HEK293 (cell line): ENCODE measurements around the gene DNAJC27.

Experiments
- CTCF ChIA-PET: fragments of 350-600 bp; formaldehyde crosslinking; extraction: SDS; loops from one replicate; lab custom pipeline; 2021; ENCODE audit warnings: antibody characterized with exemption; lab: Yijun Ruan, JAX
- POLR2A ChIA-PET: fragments of 300-600 bp; formaldehyde crosslinking; extraction: SDS; loops from one replicate; lab custom pipeline; 2020; ENCODE audit warnings: antibody characterized with exemption, inconsistent platforms; lab: Yijun Ruan, JAX
- H3K27ac ChIP-seq: fragments of 200-500 bp; sonication (Bioruptor generic); 2 replicates; pipeline ENCODE4 v1.5.1; 2014; ENCODE audit warnings: low read depth, low read length, control low read depth, inconsistent platforms; ENCODE audit errors: extremely low read depth
- H3K36me3 ChIP-seq, 2 experiments: fragments of 200-500 bp in 1 of 2; sonication (Bioruptor generic) in 1 of 2; 1 replicate in 1 of 2; 2 replicates in 1 of 2; pipeline ENCODE4 v1.5.1; 2014 to 2017; ENCODE audit warnings: inconsistent platforms in 2 of 2, low read length in 2 of 2; ENCODE audit not compliant: control insufficient read depth in 2 of 2, insufficient read depth in 1 of 2
- H3K4me1 ChIP-seq: fragments of 200-500 bp; sonication (Bioruptor generic); 2 replicates; pipeline ENCODE4 v1.5.1; 2014; ENCODE audit warnings: mild to moderate bottlenecking, low read length, inconsistent platforms; ENCODE audit not compliant: control insufficient read depth, insufficient read depth
- H3K4me3 ChIP-seq: 2 replicates; pipeline ENCODE4 v1.5.1; 2011; ENCODE audit warnings: low read depth, mild to moderate bottlenecking, control low read depth, low read length, moderate library complexity
- H3K9me3 ChIP-seq: fragments of 200-500 bp; sonication (Bioruptor generic); 2 replicates; pipeline ENCODE4 v1.5.1; 2014; ENCODE audit warnings: low read depth, low read length, inconsistent platforms; ENCODE audit not compliant: control insufficient read depth, insufficient read depth
- KLF1 ChIP-seq: fragments of 450-650 bp; formaldehyde crosslinking; IDR thresholded peaks from 2 replicates; pipeline ENCODE4 v1.5.1; 2016; ENCODE audit warnings: missing biosample characterization, missing genetic modification characterization
- PRDM6 ChIP-seq: fragments of 450-650 bp; formaldehyde crosslinking; IDR thresholded peaks from 2 replicates; pipeline ENCODE4 v1.5.1; 2017; ENCODE audit warnings: missing biosample characterization, missing genetic modification characterization
- SP2 ChIP-seq: fragments of 450-650 bp; formaldehyde crosslinking; IDR thresholded peaks from 2 replicates; pipeline ENCODE4 v1.5.1; 2016; ENCODE audit warnings: missing biosample characterization, missing genetic modification characterization
- SP7 ChIP-seq: fragments of 450-650 bp; formaldehyde crosslinking; IDR thresholded peaks from 2 replicates; pipeline ENCODE4 v1.5.1; 2016; ENCODE audit warnings: missing biosample characterization, missing genetic modification characterization
- ZBTB17 ChIP-seq: fragments of 450-650 bp; formaldehyde crosslinking; IDR thresholded peaks from 2 replicates; pipeline ENCODE4 v1.5.1; 2016; ENCODE audit warnings: missing biosample characterization, missing genetic modification characterization
- ZEB2 ChIP-seq: fragments of 450-650 bp; formaldehyde crosslinking; IDR thresholded peaks from 2 replicates; pipeline ENCODE4 v1.5.1; 2016; ENCODE audit warnings: missing biosample characterization, missing genetic modification characterization
- ZNF16 ChIP-seq: fragments of 450-650 bp; formaldehyde crosslinking; IDR thresholded peaks from 2 replicates; pipeline ENCODE4 v1.5.1; 2016; ENCODE audit warnings: low read depth, missing biosample characterization, missing genetic modification characterization
- ZNF324 ChIP-seq: fragments of 450-650 bp; formaldehyde crosslinking; IDR thresholded peaks from 2 replicates; pipeline ENCODE4 v1.5.1; 2016; ENCODE audit warnings: missing biosample characterization, missing genetic modification characterization
- ZNF335 ChIP-seq: fragments of 450-650 bp; formaldehyde crosslinking; conservative IDR thresholded peaks from 2 replicates; pipeline ENCODE4 v1.5.1; 2016; ENCODE audit warnings: missing biosample characterization, missing genetic modification characterization
- ZNF48 ChIP-seq: fragments of 450-650 bp; formaldehyde crosslinking; IDR thresholded peaks from 2 replicates; pipeline ENCODE4 v1.5.1; 2016; ENCODE audit warnings: missing biosample characterization, missing genetic modification characterization
- ZNF558 ChIP-seq: fragments of 450-650 bp; formaldehyde crosslinking; IDR thresholded peaks from 2 replicates; pipeline ENCODE4 v1.5.1; 2016; ENCODE audit warnings: missing biosample characterization, missing genetic modification characterization
- ZNF600 ChIP-seq: fragments of 450-650 bp; formaldehyde crosslinking; IDR thresholded peaks from 2 replicates; pipeline ENCODE4 v1.5.1; 2016; ENCODE audit warnings: missing biosample characterization, missing genetic modification characterization
- ZNF623 ChIP-seq: fragments of 450-650 bp; formaldehyde crosslinking; IDR thresholded peaks from 2 replicates; pipeline ENCODE4 v1.5.1; 2016; ENCODE audit warnings: missing biosample characterization, missing genetic modification characterization
- ZNF645 ChIP-seq: fragments of 450-650 bp; formaldehyde crosslinking; IDR thresholded peaks from 2 replicates; pipeline ENCODE4; 2016; ENCODE audit warnings: missing biosample characterization, missing genetic modification characterization
- ZNF677 ChIP-seq: fragments of 450-650 bp; IDR thresholded peaks from 2 replicates; pipeline ENCODE4 v1.5.0; 2018; ENCODE audit warnings: missing biosample characterization, mild to moderate bottlenecking, missing genetic modification characterization, moderate library complexity
- ZNF701 ChIP-seq: fragments of 450-650 bp; formaldehyde crosslinking; IDR thresholded peaks from 2 replicates; pipeline ENCODE4 v1.5.1; 2016; ENCODE audit warnings: missing biosample characterization, missing genetic modification characterization
- ZNF704 ChIP-seq: fragments of 450-650 bp; formaldehyde crosslinking; IDR thresholded peaks from 2 replicates; pipeline ENCODE4 v1.5.1; 2016; ENCODE audit warnings: missing biosample characterization, missing genetic modification characterization

Gene DNAJC27

GRCh38 chr2:24915175-24915574, 56.6 kb downstream of the DNAJC27 start:
- H3K36me3 ChIP-seq = peaks cover 15 to 64% of the 10 kb centered on the region in 2 experiments; a peak in 2 of 3 replicates

GRCh38 chr2:24914713-24915112, 57.0 kb downstream of the DNAJC27 start:
- POLR2A ChIA-PET = no interaction called here
- no peaks in the 10 kb centered on the region; the same call in 1 of the 2 replicates for H3K4me1 ChIP-seq
- TF ChIP-seq ZNF558 (tag by site-specific recombination) (no peak), ZNF623 (no peak), KLF1 (peak; percentile 36; the same call in 1 of the 2 replicates)
- TF ChIP-seq, all 188 proteins: peak for 1
- peaks cover 15 to 68% of the 10 kb centered on the region in 2 experiments; a peak in 2 of 3 replicates for H3K36me3 ChIP-seq
- no peak overlapping the region for H3K4me3 ChIP-seq
- no peak overlapping the region for H3K27ac ChIP-seq
- CTCF ChIA-PET = no interaction called here
- H3K9me3 ChIP-seq = no peaks in the 10 kb centered on the region

More at GRCh38 chr2:24915175-24915574, 56.6 kb downstream of the DNAJC27 start:
- TF ChIP-seq ZNF704 (tag by site-specific recombination) = no peak
- TF ChIP-seq PRDM6 = no peak
- no peak for TF ChIP-seq SP7 (tag by site-specific recombination)
- TF ChIP-seq ZEB2 (tag by site-specific recombination) = no peak
- TF ChIP-seq ZNF645 = no peak
- no peak for TF ChIP-seq ZNF623
- no peak for TF ChIP-seq ZNF16 (tag by site-specific recombination)
- no peak for TF ChIP-seq ZNF677 (tag by site-specific recombination)
- no peak for TF ChIP-seq ZNF324 (tag by site-specific recombination)
- no peaks in the 10 kb centered on the region; the same call in 1 of the 2 replicates for H3K4me1 ChIP-seq
- CTCF ChIA-PET = interaction anchor here (0.6 kb wide), 1 partner anchor 302 kb away, joined by 3 read pairs; no protein-coding TSS in a partner anchor
- no peak overlapping the region for H3K4me3 ChIP-seq
- no peaks in the 10 kb centered on the region for H3K9me3 ChIP-seq
- POLR2A ChIA-PET = no interaction called here
- no peak overlapping the region for H3K27ac ChIP-seq

GRCh38 chr2:24913911-24914310, 57.8 kb downstream of the DNAJC27 start:
- H3K9me3 ChIP-seq = no peaks in the 10 kb centered on the region
- H3K4me1 ChIP-seq = no peaks in the 10 kb centered on the region; the same call in 1 of the 2 replicates
- TF ChIP-seq ZNF701 (tag by site-specific recombination) (no peak), ZNF600 (tag by site-specific recombination) (0 out of 2 replicates have a peak, but pooled peaks have one; percentile 39)
- no peak overlapping the region for H3K27ac ChIP-seq
- no peak overlapping the region for H3K4me3 ChIP-seq
- ChIA-PET CTCF (no interaction called here), POLR2A (no interaction called here)
- peaks cover 15 to 76% of the 10 kb centered on the region in 2 experiments; a peak in 2 of 3 replicates for H3K36me3 ChIP-seq

- H3K36me3 ChIP-seq = peaks cover 15 to 74% of the 10 kb centered on the region in 2 experiments; a peak in 2 of 3 replicates
- H3K4me1 ChIP-seq = no peaks in the 10 kb centered on the region
- POLR2A ChIA-PET = interaction anchor here (0.7 kb wide), 1 partner anchor 12 kb away, joined by 3 read pairs; no protein-coding TSS in a partner anchor
- TF ChIP-seq SP2 (tag by site-specific recombination) (no peak), ZNF335 (no peak), ZNF48 (tag by site-specific recombination) (no peak), ZBTB17 (tag by site-specific recombination) (no peak)
- TF ChIP-seq, all 188 proteins: peak for 0
- CTCF ChIA-PET = no interaction called here
- H3K4me3 ChIP-seq = no peak overlapping the region
- H3K9me3 ChIP-seq = no peaks in the 10 kb centered on the region
- H3K27ac ChIP-seq = no peak overlapping the region
Measured at GRCh38 chr2:24912986-24913385, 58.8 kb downstream of the DNAJC27 start.
